HuH-7.5 (cell line): ENCODE results near the gene RGS11.
"Not testable (repeated sequence)": the region's sequence is repeated elsewhere in the genome, so short reads cannot be mapped to it uniquely, and the experiment has no call there.

Experiments used
- DNase-seq: peaks from one replicate; pipeline ENCODE4 v3.0.0; 2011; ENCODE audit warnings: low spot score

Gene RGS11

GRCh38 chr16:263182-263774, 12.5 kb downstream of the RGS11 start:
- DNase-seq, result no peak

GRCh38 chr16:262121-262745, 13.5 kb downstream of the RGS11 start:
- DNase-seq, result no peak

GRCh38 chr16:261031-261691, 14.6 kb downstream of the RGS11 start:
- DNase-seq, result no peak

GRCh38 chr16:260326-260725, 15.4 kb downstream of the RGS11 start:
- no peak for DNase-seq

GRCh38 chr16:259814-260253, 15.9 kb downstream of the RGS11 start:
- no peak for DNase-seq

- no peak for DNase-seq
These were observed 16.5 kb downstream of the RGS11 start for GRCh38 chr16:259226-259625.

- DNase-seq, result not testable (repeated sequence)
These were observed 17.7 kb downstream of the RGS11 start for GRCh38 chr16:258091-258490.

- no peak for DNase-seq
These were observed 20.6 kb downstream of the RGS11 start for GRCh38 chr16:255183-255582.

GRCh38 chr16:254461-254860, 21.3 kb downstream of the RGS11 start:
- DNase-seq, result no peak

- no peak for DNase-seq
These were observed 21.9 kb downstream of the RGS11 start for GRCh38 chr16:253833-254232.

GRCh38 chr16:252366-253337, 23.1 kb downstream of the RGS11 start:
- DNase-seq, result no peak

- no peak for DNase-seq
These were observed 26.3 kb downstream of the RGS11 start for GRCh38 chr16:249431-249830.

- no peak for DNase-seq
These were observed 28.7 kb downstream of the RGS11 start for GRCh38 chr16:247027-247426.

GRCh38 chr16:245105-245504, 30.6 kb downstream of the RGS11 start:
- no peak for DNase-seq

- no peak for DNase-seq
These were observed 32.4 kb downstream of the RGS11 start for GRCh38 chr16:243348-243747.

- no peak for DNase-seq
These were observed 33.5 kb downstream of the RGS11 start for GRCh38 chr16:242281-242680.

- no peak for DNase-seq
These were observed 35.2 kb downstream of the RGS11 start for GRCh38 chr16:240559-240958.

GRCh38 chr16:239948-240277, 35.8 kb downstream of the RGS11 start:
- DNase-seq, result no peak

GRCh38 chr16:234468-235305, 41.1 kb downstream of the RGS11 start, which contains the start of gene FAM234A:
Gene FAM234A (plus strand): TSS chr16:234821. CDS start chr16:254414, 19,593 bp downstream.
- DNase-seq, result peak; percentile 83

GRCh38 chr16:230949-231348, 44.8 kb downstream of the RGS11 start:
- DNase-seq, result no peak

- not testable (repeated sequence) for DNase-seq
These were observed 45.4 kb downstream of the RGS11 start for GRCh38 chr16:230351-230750.
